H1 (cell line): Measurements from ENCODE around the gene CNTN6.

Source experiments
- BRCA1 ChIP-seq: IDR thresholded peaks from 2 replicates; pipeline ENCODE4 v1.6.1; 2012; ENCODE audit warnings: low read depth, low read length, improper control_type of control experiment
- EP300 ChIP-seq, 2 experiments: IDR thresholded peaks; 1 replicate in 1 of 2; 2 replicates in 1 of 2; pipeline ENCODE4 v1.6.1; 2011 to 2012; ENCODE audit warnings: low read depth in 2 of 2, low read length in 2 of 2, mild to moderate bottlenecking in 2 of 2, borderline replicate concordance in 1 of 2, inconsistent platforms in 1 of 2, moderate library complexity in 1 of 2
- JUND ChIP-seq: IDR thresholded peaks from 2 replicates; pipeline ENCODE4 v1.6.1; 2011; ENCODE audit warnings: mild to moderate bottlenecking, improper control_type of control experiment, low read length
- POLR2AphosphoS5 ChIP-seq: IDR thresholded peaks from 2 replicates; pipeline ENCODE4 v1.6.1; 2011; ENCODE audit warnings: low read depth, low read length
- RXRA ChIP-seq: IDR thresholded peaks from 2 replicates; pipeline ENCODE4 v1.6.1; 2011; ENCODE audit warnings: low read depth, mild to moderate bottlenecking, low read length, moderate library complexity; ENCODE audit not compliant: insufficient read depth
- TAF1 ChIP-seq: IDR thresholded peaks from 2 replicates; pipeline ENCODE4 v1.6.1; 2011; ENCODE audit warnings: mild to moderate bottlenecking, low read depth, low read length
- TF ChIP-seq, protein P1 (sequence below), 3 experiments: IDR thresholded peaks; 1 replicate in 2 of 3; 2 replicates in 1 of 3; pipeline versions ENCODE4 v1.5.1 to v1.6.1; 2011; ENCODE audit warnings: low read length in 3 of 3, mild to moderate bottlenecking in 3 of 3, inconsistent platforms in 2 of 3, low read depth in 1 of 3, moderate library complexity in 1 of 3; ENCODE audit not compliant: insufficient read depth in 1 of 3; ENCODE audit errors: control extremely low read depth in 1 of 3

GRCh38 chr3:1147819-1148218, 55.0 kb downstream of the CNTN6 start:
- TF ChIP-seq, protein P1, sequence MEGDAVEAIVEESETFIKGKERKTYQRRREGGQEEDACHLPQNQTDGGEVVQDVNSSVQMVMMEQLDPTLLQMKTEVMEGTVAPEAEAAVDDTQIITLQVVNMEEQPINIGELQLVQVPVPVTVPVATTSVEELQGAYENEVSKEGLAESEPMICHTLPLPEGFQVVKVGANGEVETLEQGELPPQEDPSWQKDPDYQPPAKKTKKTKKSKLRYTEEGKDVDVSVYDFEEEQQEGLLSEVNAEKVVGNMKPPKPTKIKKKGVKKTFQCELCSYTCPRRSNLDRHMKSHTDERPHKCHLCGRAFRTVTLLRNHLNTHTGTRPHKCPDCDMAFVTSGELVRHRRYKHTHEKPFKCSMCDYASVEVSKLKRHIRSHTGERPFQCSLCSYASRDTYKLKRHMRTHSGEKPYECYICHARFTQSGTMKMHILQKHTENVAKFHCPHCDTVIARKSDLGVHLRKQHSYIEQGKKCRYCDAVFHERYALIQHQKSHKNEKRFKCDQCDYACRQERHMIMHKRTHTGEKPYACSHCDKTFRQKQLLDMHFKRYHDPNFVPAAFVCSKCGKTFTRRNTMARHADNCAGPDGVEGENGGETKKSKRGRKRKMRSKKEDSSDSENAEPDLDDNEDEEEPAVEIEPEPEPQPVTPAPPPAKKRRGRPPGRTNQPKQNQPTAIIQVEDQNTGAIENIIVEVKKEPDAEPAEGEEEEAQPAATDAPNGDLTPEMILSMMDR (IDR thresholded peaks at IDR 0.05; ENCODE audit: control extremely low read depth in 1 of 3, insufficient read depth in 1 of 3, low read depth in 1 of 3, low read length in 3 of 3): no peak
- TF ChIP-seq TAF1 (no peak), POLR2AphosphoS5 (no peak), BRCA1 (no peak), RXRA (no peak), JUND (no peak), EP300 (IDR thresholded peaks at IDR 0.05; ENCODE audit: borderline replicate concordance in 1 of 2, low read depth in 2 of 2, low read length in 2 of 2) (no peak)
